T-helper 17 cell (primary cell): Measurements from ENCODE around the gene IRF7. TPM values are rescaled to one million over a fixed set of nuclear protein-coding genes. Genes with fewer than 3 reads are reported as not detected.

Experiments
- ATAC-seq: fragments of 150-1000 bp; cut with Tn5 transposase; 2 replicates; pipeline ENCODE4 v1.10.0; 2021; ENCODE audit warnings: mild to moderate bottlenecking, moderate library complexity
- DNase-seq, 3 donors: peaks; one replicate each; pipeline versions ENCODE4 v3.0.0 to v3.0.0-alpha.2; 2020 to 2021
- H3K9me3 ChIP-seq: one replicate; pipeline ENCODE4 v1.7.0; 2013; ENCODE audit warnings: low read length, mild to moderate bottlenecking; ENCODE audit not compliant: control insufficient read depth, poor library complexity, severe bottlenecking
- H3K27ac Mint-ChIP-seq: one replicate; pipeline ENCODE4 v1.8.0; 2022; ENCODE audit warnings: mild to moderate bottlenecking, moderate library complexity, mixed read lengths
- H3K27me3 Mint-ChIP-seq: one replicate; pipeline ENCODE4 v1.8.0; 2022; ENCODE audit warnings: mixed read lengths
- H3K36me3 Mint-ChIP-seq: one replicate; pipeline ENCODE4 v1.8.0; 2022; ENCODE audit warnings: low read depth, mixed read lengths
- H3K4me1 Mint-ChIP-seq: one replicate; pipeline ENCODE4 v1.8.0; 2022; ENCODE audit warnings: mild to moderate bottlenecking, mixed read lengths
- H3K4me3 Mint-ChIP-seq: one replicate; pipeline ENCODE4 v1.8.0; 2022; ENCODE audit warnings: mild to moderate bottlenecking, moderate library complexity, mixed read lengths
- total RNA-seq, 4 donors: library from RNA in 2 of 4; stranded (reverse) in 2 of 4; gene quantifications; one replicate each; pipeline ENCODE4 v1.2.3 and lab custom pipeline; 2022 to 2026

IRF7 gene
- total RNA-seq, 2 donors from 2014 or later = 40.3 to 44.0 TPM

DNA sequence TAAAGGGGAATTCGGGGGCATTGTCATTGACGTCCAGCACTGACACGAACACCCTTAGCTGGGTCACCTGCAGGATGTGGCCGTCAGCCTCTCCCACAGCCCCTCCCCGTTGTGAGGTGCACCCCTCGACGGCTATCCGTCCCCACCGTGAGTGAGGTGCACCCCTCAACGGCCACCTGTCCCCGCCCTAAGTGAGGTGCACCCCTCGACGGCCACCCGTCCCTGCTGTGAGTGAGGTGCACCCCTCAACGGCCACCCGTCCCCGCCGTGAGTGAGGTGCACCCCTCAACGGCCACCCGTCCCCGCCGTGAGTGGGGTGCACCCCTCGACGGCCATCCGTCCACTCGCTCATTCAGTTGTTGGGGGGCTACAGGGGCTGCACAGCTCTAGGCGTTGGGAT lies 6.1 kb upstream of the IRF7 start:
- no peak for ATAC-seq
- H3K36me3 Mint-ChIP-seq = peaks cover 3% of the 10 kb centered on the region
- H3K27ac Mint-ChIP-seq = no peak overlapping the region
- no peaks in the 10 kb centered on the region for H3K9me3 ChIP-seq
- no peak overlapping the region for H3K4me3 Mint-ChIP-seq
- no peak for DNase-seq
- H3K4me1 Mint-ChIP-seq = no peaks in the 10 kb centered on the region
- peaks cover 5% of the 10 kb centered on the region for H3K27me3 Mint-ChIP-seq

- H3K27me3 Mint-ChIP-seq = peaks cover 5% of the 10 kb centered on the region
- no peak overlapping the region for H3K27ac Mint-ChIP-seq
- H3K36me3 Mint-ChIP-seq = peaks cover 3% of the 10 kb centered on the region
- no peak for ATAC-seq
- H3K9me3 ChIP-seq = no peaks in the 10 kb centered on the region
- DNase-seq = no peak
- peaks cover 2% of the 10 kb centered on the region for H3K4me1 Mint-ChIP-seq
- no peak overlapping the region for H3K4me3 Mint-ChIP-seq
Observed at GRCh38 chr11:620935-621814, 5.4 kb upstream of the IRF7 start.

DNA sequence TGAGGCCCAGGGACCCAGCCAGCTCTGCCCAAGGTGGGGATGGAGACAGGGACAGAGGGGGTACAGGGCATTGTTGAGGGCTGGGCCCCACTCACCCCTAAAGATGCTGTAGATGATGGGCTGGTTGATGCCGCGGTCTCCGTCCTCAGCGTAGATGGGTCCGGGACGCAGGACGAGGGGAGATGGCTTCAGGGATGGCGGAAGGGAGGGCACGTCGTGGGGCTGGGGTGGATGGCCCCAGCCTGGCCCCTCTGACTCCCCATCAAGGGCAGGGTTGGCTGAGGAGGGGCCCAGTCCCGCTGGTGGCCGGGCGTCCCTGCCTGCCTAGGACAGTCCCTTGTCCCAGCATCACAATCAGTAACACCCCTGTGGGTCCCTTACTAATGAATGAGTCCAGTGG lies 4.5 kb upstream of the IRF7 start:
- no peak for ATAC-seq
- Mint-ChIP-seq H3K36me3 (peaks cover 3% of the 10 kb centered on the region), H3K4me1 (peaks cover 4% of the 10 kb centered on the region), H3K4me3 (no peak overlapping the region), H3K27me3 (peaks cover 5% of the 10 kb centered on the region), H3K27ac (no peak overlapping the region)
- no peaks in the 10 kb centered on the region for H3K9me3 ChIP-seq
- DNase-seq = no peak

GRCh38 chr11:619628-620050 lies 3.9 kb upstream of the IRF7 start:
- H3K9me3 ChIP-seq = no peaks in the 10 kb centered on the region
- Mint-ChIP-seq H3K4me3 (no peak overlapping the region), H3K27ac (no peak overlapping the region), H3K36me3 (peaks cover 3% of the 10 kb centered on the region), H3K27me3 (peaks cover 5% of the 10 kb centered on the region), H3K4me1 (peaks cover 4% of the 10 kb centered on the region)
- DNase-seq (no peak), ATAC-seq (no peak)

DNA sequence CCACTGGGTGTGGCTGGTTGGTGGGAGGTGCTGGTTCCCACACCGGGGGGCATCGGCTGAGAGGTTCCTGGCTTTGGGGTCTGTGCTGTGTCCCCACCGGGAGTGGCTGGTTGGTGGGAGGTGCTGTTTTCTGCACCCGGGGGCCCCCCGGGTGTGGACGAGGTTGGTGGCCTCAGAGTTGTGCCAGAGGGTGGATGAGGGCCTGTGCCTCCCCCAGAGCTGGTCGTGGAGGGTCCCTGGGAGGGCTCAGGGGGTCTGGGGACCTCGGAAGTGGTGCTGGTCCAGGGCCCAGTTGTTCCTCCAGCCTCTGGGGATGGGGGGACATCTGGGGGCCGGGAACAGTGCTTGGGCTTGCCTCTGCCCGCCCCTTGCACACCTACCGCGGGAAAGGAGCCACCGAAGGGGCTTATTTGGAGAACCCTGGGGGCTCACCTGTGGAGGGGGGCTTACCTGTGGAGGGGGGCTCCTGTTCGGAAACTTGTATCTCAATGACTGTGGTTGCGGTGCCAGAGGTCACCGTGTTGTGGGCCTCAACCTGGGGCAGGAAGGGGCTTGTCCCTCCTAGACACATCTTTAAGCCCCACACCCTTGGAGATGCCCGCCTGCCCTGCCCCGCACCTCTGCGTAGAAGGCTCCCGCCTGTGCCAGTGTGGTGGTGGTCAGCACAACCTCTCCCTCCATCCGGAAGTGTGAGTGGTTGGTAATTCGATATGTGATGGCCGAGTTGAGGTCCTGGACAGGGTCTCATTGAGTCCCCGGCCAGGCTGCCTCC lies 3.3 kb upstream of the IRF7 start:
- peaks cover 3% of the 10 kb centered on the region for H3K36me3 Mint-ChIP-seq
- H3K27ac Mint-ChIP-seq = no peak overlapping the region
- DNase-seq (no peak), ATAC-seq (no peak)
- H3K4me3 Mint-ChIP-seq = no peak overlapping the region
- no peaks in the 10 kb centered on the region for H3K9me3 ChIP-seq
- H3K4me1 Mint-ChIP-seq = peaks cover 7% of the 10 kb centered on the region
- H3K27me3 Mint-ChIP-seq = peaks cover 5% of the 10 kb centered on the region

GRCh38 chr11:617912-618682 lies 2.3 kb upstream of the IRF7 start:
- Mint-ChIP-seq H3K27me3 (peaks cover under 1% of the 10 kb centered on the region), H3K4me1 (peaks cover 10% of the 10 kb centered on the region), H3K36me3 (no peaks in the 10 kb centered on the region), H3K4me3 (peak overlapping the region; percentile 47), H3K27ac (no peak overlapping the region)
- DNase-seq (no peak), ATAC-seq (no peak)
- H3K9me3 ChIP-seq = no peaks in the 10 kb centered on the region

GRCh38 chr11:617199-617911 lies 1.6 kb upstream of the IRF7 start:
- H3K4me1 Mint-ChIP-seq = peaks cover 10% of the 10 kb centered on the region
- H3K27ac Mint-ChIP-seq = no peak overlapping the region
- no peaks in the 10 kb centered on the region for H3K27me3 Mint-ChIP-seq
- DNase-seq (no peak), ATAC-seq (no peak)
- H3K9me3 ChIP-seq = no peaks in the 10 kb centered on the region
- peak overlapping the region; percentile 47 for H3K4me3 Mint-ChIP-seq
- H3K36me3 Mint-ChIP-seq = no peaks in the 10 kb centered on the region

DNA sequence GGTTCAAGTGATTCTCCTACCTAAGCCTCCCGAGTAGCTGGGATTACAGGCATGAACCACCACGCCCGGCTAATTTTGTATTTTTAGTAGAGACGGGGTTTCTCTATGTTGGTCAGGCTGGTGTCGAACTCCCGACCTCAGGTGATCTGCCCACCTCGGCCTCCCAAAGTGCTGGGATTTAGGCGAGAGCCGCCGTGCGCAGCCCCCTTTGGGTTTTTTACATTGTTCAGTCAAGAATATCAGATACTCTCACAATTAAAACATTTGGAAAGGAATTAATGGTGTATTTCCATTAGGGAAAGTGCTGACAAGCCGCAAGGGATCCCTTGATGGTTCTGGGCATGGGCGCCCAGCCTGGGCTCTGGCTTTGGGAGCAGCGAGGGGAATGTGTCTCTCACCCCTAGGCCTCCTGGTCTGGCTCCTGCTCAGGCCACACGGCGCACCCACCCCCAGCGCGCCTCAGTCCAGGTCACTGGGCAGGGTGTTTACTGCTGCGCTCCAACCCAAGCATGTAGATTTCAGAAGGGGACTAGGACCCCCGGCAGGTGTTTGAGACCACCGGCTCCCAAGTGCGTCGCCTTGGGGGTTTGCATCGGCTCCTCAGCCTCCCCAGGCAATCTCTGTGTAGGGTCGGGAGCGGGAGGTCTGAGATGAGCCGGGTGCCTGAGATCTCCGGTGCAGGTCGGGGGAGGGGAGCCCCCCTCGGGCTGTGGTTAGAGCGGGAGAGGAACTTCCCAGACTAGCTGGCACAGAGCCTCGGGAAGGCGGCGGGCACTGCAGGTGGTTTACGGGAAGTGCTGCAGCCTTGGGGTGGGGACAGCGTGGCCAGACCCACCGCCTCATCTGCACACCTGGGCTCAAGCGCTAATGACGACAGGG lies 809 bp upstream of the IRF7 start:
- Mint-ChIP-seq H3K4me3 (peak overlapping the region; percentile 90), H3K27me3 (no peaks in the 10 kb centered on the region), H3K4me1 (peaks cover 13% of the 10 kb centered on the region), H3K27ac (peak overlapping the region; percentile 85), H3K36me3 (no peaks in the 10 kb centered on the region)
- ATAC-seq (no peak), DNase-seq (no peak)
- no peaks in the 10 kb centered on the region for H3K9me3 ChIP-seq

GRCh38 chr11:614623-615503 lies 887 bp downstream of the IRF7 start:
- DNase-seq (peak in 1 of 3 donors; percentile 5), ATAC-seq (no peak)
- H3K36me3 Mint-ChIP-seq = no peaks in the 10 kb centered on the region
- H3K9me3 ChIP-seq = no peaks in the 10 kb centered on the region
- no peak overlapping the region for H3K27ac Mint-ChIP-seq
- peak overlapping the region; percentile 90 for H3K4me3 Mint-ChIP-seq
- H3K4me1 Mint-ChIP-seq = peaks cover 13% of the 10 kb centered on the region
- H3K27me3 Mint-ChIP-seq = no peaks in the 10 kb centered on the region

- ATAC-seq (no peak), DNase-seq (no peak)
- peaks cover 13% of the 10 kb centered on the region for H3K4me1 Mint-ChIP-seq
- no peaks in the 10 kb centered on the region for H3K36me3 Mint-ChIP-seq
- H3K27ac Mint-ChIP-seq = no peak overlapping the region
- H3K4me3 Mint-ChIP-seq = peak overlapping the region; percentile 90
- H3K9me3 ChIP-seq = no peaks in the 10 kb centered on the region
- no peaks in the 10 kb centered on the region for H3K27me3 Mint-ChIP-seq
Observed at GRCh38 chr11:614021-614622, 1.6 kb downstream of the IRF7 start.

DNA sequence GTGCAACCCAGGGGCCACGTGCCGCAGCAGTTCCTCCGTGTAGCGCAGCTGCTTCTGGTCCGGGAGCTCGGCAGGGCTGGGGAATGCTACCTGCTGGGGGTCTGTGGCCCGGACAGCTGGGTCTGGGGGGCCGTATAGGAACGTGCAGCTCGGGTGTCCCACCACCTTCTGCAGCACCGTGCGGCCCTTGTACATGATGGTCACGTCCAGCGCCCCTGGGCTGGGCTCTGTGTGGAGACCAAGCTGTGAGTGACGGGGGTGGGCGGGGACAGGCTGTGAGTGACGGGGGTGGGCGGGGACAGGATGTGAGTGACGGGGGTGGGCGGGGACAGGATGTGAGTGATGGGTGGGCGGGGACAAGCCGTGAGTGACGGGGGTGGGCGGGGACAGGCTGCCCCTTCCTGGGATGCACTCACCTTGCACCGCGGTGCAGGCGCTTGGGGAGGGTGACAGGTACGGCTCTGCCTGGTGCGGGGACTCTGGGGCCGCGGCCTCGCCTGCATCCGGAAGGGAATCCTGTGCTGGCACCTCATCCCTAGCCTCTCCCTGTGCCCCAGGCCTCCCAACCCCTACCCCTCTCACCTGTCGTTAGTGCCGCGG lies 2.3 kb downstream of the IRF7 start:
- no peak overlapping the region for H3K27ac Mint-ChIP-seq
- no peaks in the 10 kb centered on the region for H3K9me3 ChIP-seq
- no peaks in the 10 kb centered on the region for H3K36me3 Mint-ChIP-seq
- DNase-seq (peak; percentile 36 to 85 (median 76)), ATAC-seq (peak; percentile 47)
- peak overlapping the region; percentile 90 for H3K4me3 Mint-ChIP-seq
- H3K27me3 Mint-ChIP-seq = no peaks in the 10 kb centered on the region
- peaks cover 13% of the 10 kb centered on the region for H3K4me1 Mint-ChIP-seq
